ENCODE measurements around the gene AOPEP. TPM values are rescaled to one million over a fixed set of nuclear protein-coding genes. Genes with fewer than 3 reads are reported as not detected.

The AOPEP gene
- total and polyA plus RNA-seq, 12 donors, result 110 to 250 (median 161) TPM

GRCh38 chr9:94864862-94865509 is 138.5 kb downstream of the AOPEP start:
- peaks cover 6 to 86% (median 62%) of the 10 kb centered on the region in 9 donors for H3K4me1 ChIP-seq
- H3K36me3 ChIP-seq, result no peaks in the 10 kb centered on the region
- no peaks in the 10 kb centered on the region for H3K9me3 ChIP-seq
- ATAC-seq (no peak), DNase-seq (no peak)
- peak overlapping the region in 9 of 10 donors; percentile 79 to 97 (median 90) for H3K27ac ChIP-seq
- intact Hi-C loops (cut with DNase I), result loop anchor here in 4 of 10 donors (2.0 to 5.0 kb wide), 4 partner anchors 38 to 142 kb away; no protein-coding TSS in a partner anchor
- peak overlapping the region in 2 of 10 donors; percentile 1 to 14 for H3K4me3 ChIP-seq
- no peak for TF ChIP-seq CTCF (IDR thresholded peaks at IDR 0.05)
- WGBS, 2 donors, result 50 to 68% methylated on average over 8 of the region's 8 CpGs
- H3K27me3 ChIP-seq, result no peaks in the 10 kb centered on the region

- H3K4me1 ChIP-seq, result peaks cover 10 to 88% (median 68%) of the 10 kb centered on the region in 9 donors
Measured at GRCh38 chr9:94865582-94866452, 139.3 kb downstream of the AOPEP start.

GRCh38 chr9:94866770-94867169 is 140.3 kb downstream of the AOPEP start:
- Histone ChIP-seq H3K36me3 (no peaks in the 10 kb centered on the region), H3K4me3 (peak overlapping the region in 4 of 10 donors; percentile 1 to 27 (median 8)), H3K4me1 (peaks cover 10 to 88% (median 72%) of the 10 kb centered on the region in 9 donors), H3K27ac (peak overlapping the region; percentile 78 to 97 (median 89)), H3K9me3 (no peaks in the 10 kb centered on the region), H3K27me3 (no peaks in the 10 kb centered on the region)
- intact Hi-C loops (cut with DNase I), result loop anchor here in 3 of 10 donors (5.0 kb wide), 2 partner anchors 59 to 141 kb away; no protein-coding TSS in a partner anchor
- no peak for TF ChIP-seq CTCF (IDR thresholded peaks at IDR 0.05)
- ATAC-seq (no peak), DNase-seq (no peak)

More at GRCh38 chr9:94865582-94866452, 139.3 kb downstream of the AOPEP start:
- Histone ChIP-seq H3K4me3 (peak overlapping the region in 1 of 10 donors; percentile 1), H3K27me3 (no peaks in the 10 kb centered on the region), H3K36me3 (no peaks in the 10 kb centered on the region), H3K9me3 (no peaks in the 10 kb centered on the region), H3K27ac (peak overlapping the region in 9 of 10 donors; percentile 79 to 97 (median 90))
- WGBS, 2 donors, result 50 to 59% methylated on average over 9 of the region's 9 CpGs
- ATAC-seq, result no peak
- TF ChIP-seq CTCF (IDR thresholded peaks at IDR 0.05), result no peak
- intact Hi-C loops (cut with DNase I), result loop anchor here in 4 of 10 donors (2.0 to 5.0 kb wide), 3 partner anchors 59 to 141 kb away; no protein-coding TSS in a partner anchor
- DNase-seq, result peak in 1 of 2 donors; percentile 46

- WGBS, 2 donors, result 10 to 11% methylated on average over 8 of the region's 8 CpGs
- DNase-seq (peak; percentile 59 to 78), ATAC-seq (peak; percentile 81 to 89 (median 86))
- Histone ChIP-seq H3K4me1 (peaks cover 10 to 85% (median 74%) of the 10 kb centered on the region in 9 donors), H3K36me3 (no peaks in the 10 kb centered on the region), H3K9me3 (no peaks in the 10 kb centered on the region), H3K4me3 (peak overlapping the region in 4 of 10 donors; percentile 1 to 27 (median 8)), H3K27ac (peak overlapping the region; percentile 78 to 97 (median 89)), H3K27me3 (no peaks in the 10 kb centered on the region)
- intact Hi-C loops (cut with DNase I), result loop anchor here in 3 of 10 donors (5.0 kb wide), 2 partner anchors 60 to 140 kb away; no protein-coding TSS in a partner anchor
- no peak for TF ChIP-seq CTCF (IDR thresholded peaks at IDR 0.05)
Measured at GRCh38 chr9:94867281-94867841, 140.9 kb downstream of the AOPEP start.
